Smooth muscle cell (in vitro differentiated cells): ENCODE results near the gene SPATA16. TPM values are rescaled to one million over a fixed set of nuclear protein-coding genes. Genes with fewer than 3 reads are reported as not detected.
A peak's percentile ranks its signal among the peaks of the same experiment; 100 is the strongest.

ENCODE experiments used
- DNase-seq: peaks from one replicate; lab custom pipeline; 2025; ENCODE audit not compliant: unreplicated experiment; lab: John Stamatoyannopoulos, UW
- H2AFZ ChIP-seq: fragments of 200-600 bp; sonication (generic); 2 replicates; pipeline ENCODE4 v1.6.0; 2016; ENCODE audit warnings: antibody characterized with exemption, low read depth, mild to moderate bottlenecking
- H3F3A ChIP-seq: fragments of 200-600 bp; sonication (generic); 2 replicates; pipeline ENCODE4 v1.6.0; 2017; ENCODE audit warnings: antibody characterized with exemption, low read depth
- H3K27ac ChIP-seq: fragments of 200-600 bp; sonication (generic); 2 replicates; pipeline ENCODE4 v1.5.1; 2016; ENCODE audit warnings: low read depth, mild to moderate bottlenecking
- H3K27me3 ChIP-seq: fragments of 200-600 bp; sonication (generic); 2 replicates; pipeline ENCODE4 v1.6.1; 2016; ENCODE audit warnings: low read depth, mild to moderate bottlenecking
- H3K36me3 ChIP-seq: fragments of 200-600 bp; sonication (generic); 2 replicates; pipeline ENCODE4 v1.5.1; 2016; ENCODE audit warnings: low read depth
- H3K4me1 ChIP-seq: fragments of 200-600 bp; sonication (generic); 2 replicates; pipeline ENCODE4 v1.5.1; 2016; ENCODE audit warnings: low read depth
- H3K4me2 ChIP-seq: fragments of 200-600 bp; sonication (generic); 2 replicates; pipeline ENCODE4 v1.6.0; 2016; ENCODE audit warnings: mild to moderate bottlenecking
- H3K4me3 ChIP-seq: fragments of 200-600 bp; sonication (generic); 2 replicates; pipeline ENCODE4 v1.5.1; 2016; ENCODE audit warnings: mild to moderate bottlenecking
- H3K79me2 ChIP-seq: fragments of 200-600 bp; sonication (generic); 2 replicates; pipeline ENCODE4 v1.6.0; 2016; ENCODE audit warnings: low read depth, mild to moderate bottlenecking
- H3K9ac ChIP-seq: fragments of 200-600 bp; sonication (generic); 2 replicates; pipeline ENCODE4 v1.6.0; 2016; ENCODE audit warnings: low read depth
- H3K9me3 ChIP-seq: fragments of 200-600 bp; sonication (generic); replicated peaks from 2 replicates; pipeline ENCODE4 v1.5.1; 2016; ENCODE audit warnings: low read depth
- H4K20me1 ChIP-seq: fragments of 200-600 bp; sonication (generic); 2 replicates; pipeline ENCODE4 v1.6.0; 2016; ENCODE audit warnings: low read depth
- CTCF ChIP-seq: fragments of 200-600 bp; sonication (generic); IDR thresholded peaks from 2 replicates; pipeline ENCODE4 v1.5.1; 2017; ENCODE audit warnings: borderline replicate concordance, mild to moderate bottlenecking, antibody characterized with exemption; ENCODE audit not compliant: insufficient read depth, poor library complexity, severe bottlenecking
- WGBS: methylation state at CpG from one replicate; pipeline ENCODE4 v1.1.7; 2016; ENCODE audit warnings: low lambda C conversion rate; 5-methylcytosine and 5-hydroxymethylcytosine counted together
- polyA plus RNA-seq: library from polyadenylated mRNA; unstranded; fragments of >200 nt; fragmentation: Nextera tagmentation; extraction: Ambion mirVana; gene quantifications from 2 replicates; pipeline ENCODE4 v1.2.1, GENCODE V29; 2016
- total RNA-seq: library from RNA; depleted of rRNA; stranded (reverse); fragments of >200 nt; gene quantifications from 2 replicates; pipeline ENCODE4 v1.2.3, GENCODE V29; 2014

SPATA16 gene
- total and polyA plus RNA-seq, 2 experiments from 2014 or later: not detected

- H3K27ac ChIP-seq: no peak overlapping the region
- H3K4me2 ChIP-seq: no peak overlapping the region
- 66% methylated on average over 2 of the region's 2 CpGs for WGBS
- no peaks in the 10 kb centered on the region for H3K4me1 ChIP-seq
- no peaks in the 10 kb centered on the region for H3K9me3 ChIP-seq
- no peaks in the 10 kb centered on the region for H3K79me2 ChIP-seq
- H3F3A ChIP-seq: no peaks in the 10 kb centered on the region
- H3K4me3 ChIP-seq: no peak overlapping the region
- no peaks in the 10 kb centered on the region for H3K27me3 ChIP-seq
- no peaks in the 10 kb centered on the region for H3K36me3 ChIP-seq
- no peak overlapping the region for H2AFZ ChIP-seq
- peak; percentile 58 for TF ChIP-seq CTCF
- no peak for DNase-seq
- H4K20me1 ChIP-seq: no peaks in the 10 kb centered on the region
- H3K9ac ChIP-seq: no peak overlapping the region
These were observed 95.2 kb downstream of the SPATA16 start for GRCh38 chr3:173045770-173046382.

- Histone ChIP-seq H3K79me2 (no peaks in the 10 kb centered on the region), H3K27me3 (no peaks in the 10 kb centered on the region), H3K4me1 (no peaks in the 10 kb centered on the region), H3K27ac (no peak overlapping the region), H3K4me3 (no peak overlapping the region), H2AFZ (peak overlapping the region; percentile 61), H3K4me2 (no peak overlapping the region), H3F3A (no peaks in the 10 kb centered on the region), H3K9me3 (no peaks in the 10 kb centered on the region), H3K9ac (no peak overlapping the region), H3K36me3 (no peaks in the 10 kb centered on the region), H4K20me1 (no peaks in the 10 kb centered on the region)
- no peak for DNase-seq
- WGBS: 85% methylated on average over 2 of the region's 2 CpGs
- no peak for TF ChIP-seq CTCF
These were observed 96.0 kb downstream of the SPATA16 start for GRCh38 chr3:173044998-173045397.

GRCh38 chr3:173043757-173044156 lies 97.3 kb downstream of the SPATA16 start:
- no peaks in the 10 kb centered on the region for H3K79me2 ChIP-seq
- no peaks in the 10 kb centered on the region for H4K20me1 ChIP-seq
- 97% methylated on average over 5 of the region's 5 CpGs for WGBS
- no peak for DNase-seq
- H3K4me2 ChIP-seq: no peak overlapping the region
- H3K36me3 ChIP-seq: no peaks in the 10 kb centered on the region
- H3K4me1 ChIP-seq: no peaks in the 10 kb centered on the region
- H3K27ac ChIP-seq: no peak overlapping the region
- no peaks in the 10 kb centered on the region for H3K9me3 ChIP-seq
- no peak overlapping the region for H3K4me3 ChIP-seq
- no peaks in the 10 kb centered on the region for H3F3A ChIP-seq
- H3K9ac ChIP-seq: no peak overlapping the region
- TF ChIP-seq CTCF: no peak
- H3K27me3 ChIP-seq: no peaks in the 10 kb centered on the region
- no peak overlapping the region for H2AFZ ChIP-seq

- Histone ChIP-seq H3K4me1 (no peaks in the 10 kb centered on the region), H3K4me3 (no peak overlapping the region), H3K4me2 (no peak overlapping the region), H3K9ac (no peak overlapping the region), H3K27me3 (no peaks in the 10 kb centered on the region), H4K20me1 (no peaks in the 10 kb centered on the region), H3K36me3 (no peaks in the 10 kb centered on the region), H3K27ac (no peak overlapping the region), H3K79me2 (no peaks in the 10 kb centered on the region), H3F3A (no peaks in the 10 kb centered on the region), H3K9me3 (no peaks in the 10 kb centered on the region), H2AFZ (no peak overlapping the region)
- DNase-seq: no peak
- 87% methylated on average over 3 of the region's 3 CpGs for WGBS
- TF ChIP-seq CTCF: no peak
These were observed 102.6 kb downstream of the SPATA16 start for GRCh38 chr3:173038484-173038871.
